ENCODE results near the gene HDAC9. TPM values are rescaled to one million over a fixed set of nuclear protein-coding genes. Genes with fewer than 3 reads are reported as not detected.

The HDAC9 gene
- total RNA-seq, 1 experiment from 2014 or later, result 17.1 TPM

- no peaks in the 10 kb centered on the region; the same call in 1 of the 2 replicates for H3K9me3 ChIP-seq (ENCODE audit: control insufficient read depth, insufficient read depth, low read depth, low read length)
- DNase-seq (ENCODE audit: low read depth, low spot score), result no peak
- peak; percentile 87 for ATAC-seq
- in situ Hi-C loops (cut with HindIII; ENCODE audit: low pct_unique_long_range_greater_than_20kb, low sequenced_read_pairs) (no loop called here), intact Hi-C loops (cut with micrococcal nuclease; ENCODE audit: unreplicated experiment) (loop anchor here (2.0 kb wide), 1 partner anchor 218 kb away; no protein-coding TSS in a partner anchor)
- POLR2A ChIA-PET, result no interaction called here
- H3K36me3 ChIP-seq (ENCODE audit: control insufficient read depth, insufficient read depth, low read length), result no peaks in the 10 kb centered on the region
- peak overlapping the region; percentile 64 for H3K27ac ChIP-seq (ENCODE audit: low read length)
- H3K4me1 ChIP-seq (ENCODE audit: control insufficient read depth, insufficient read depth, low read length), result peaks cover 6% of the 10 kb centered on the region
- no peaks in the 10 kb centered on the region for H3K27me3 ChIP-seq (ENCODE audit: control insufficient read depth, insufficient read depth, low read length)
- no TSS peak for BruUV-seq (replicated peaks)
- CTCF ChIA-PET, result interaction anchor here (0.6 to 2.8 kb wide), 10 partner anchors 34 to 1720 kb away, joined by 3 to 43 read pairs (median 4); no protein-coding TSS in a partner anchor
- TF ChIP-seq CTCF (IDR thresholded peaks at IDR 0.05), result peak; percentile 73; the same call in 1 of the 2 replicates
- no peak for TF ChIP-seq SIN3A (IDR thresholded peaks at IDR 0.05; ENCODE audit: borderline replicate concordance, insufficient read depth, low read depth, low read length)
- no peak for TF ChIP-seq POLR2AphosphoS5 (IDR thresholded peaks at IDR 0.05; ENCODE audit: low read depth, low read length)
- TF ChIP-seq REST (IDR thresholded peaks at IDR 0.05; ENCODE audit: insufficient read depth in 1 of 2, low read depth in 2 of 2, low read length in 1 of 2), result no peak
- TF ChIP-seq TCF7L2 (IDR thresholded peaks at IDR 0.05; ENCODE audit: low read depth, low read length), result no peak
- H3K4me3 ChIP-seq (ENCODE audit: low read depth in 2 of 2, low read length in 2 of 2), result no peak overlapping the region
Measured at GRCh38 chr7:18570890-18571478, 75.4 kb downstream of the HDAC9 start.

DNA sequence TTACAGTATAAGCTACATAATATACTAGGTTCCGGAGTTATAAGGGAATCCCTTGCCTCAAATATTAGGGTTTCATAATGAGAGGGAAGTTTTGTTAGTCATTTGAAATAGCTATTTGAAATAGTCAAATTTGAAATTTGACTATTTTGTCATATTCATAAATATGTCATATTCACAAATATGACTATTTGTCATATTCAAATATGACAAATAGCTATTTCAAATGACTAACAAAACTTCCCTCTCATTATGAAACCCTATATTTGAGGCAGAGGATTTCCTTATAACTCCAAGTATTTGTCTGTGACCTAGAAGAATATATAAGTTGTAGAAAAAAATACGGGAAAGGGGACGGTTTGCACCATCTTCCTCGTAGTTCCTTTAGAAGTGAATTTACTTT is 76.6 kb downstream of the HDAC9 start:
- H3K4me1 ChIP-seq (ENCODE audit: control insufficient read depth, insufficient read depth, low read length), result peaks cover 6% of the 10 kb centered on the region
- CTCF ChIA-PET, result interaction anchor here (1.3 to 2.8 kb wide), 2 partner anchors 58 to 220 kb away, joined by 3 to 43 read pairs; no protein-coding TSS in a partner anchor
- H3K36me3 ChIP-seq (ENCODE audit: control insufficient read depth, insufficient read depth, low read length), result no peaks in the 10 kb centered on the region
- H3K4me3 ChIP-seq (ENCODE audit: low read depth in 2 of 2, low read length in 2 of 2), result no peak overlapping the region
- POLR2A ChIA-PET, result interaction anchor here (0.7 kb wide), 1 partner anchor 126 kb away, joined by 6 read pairs; no protein-coding TSS in a partner anchor
- in situ Hi-C loops (cut with HindIII; ENCODE audit: low pct_unique_long_range_greater_than_20kb, low sequenced_read_pairs), result no loop called here
- H3K27me3 ChIP-seq (ENCODE audit: control insufficient read depth, insufficient read depth, low read length), result no peaks in the 10 kb centered on the region
- no peak for ATAC-seq
- intact Hi-C loops (cut with micrococcal nuclease; ENCODE audit: unreplicated experiment), result no loop called here
- no TSS peak for BruUV-seq (replicated peaks)
- H3K27ac ChIP-seq (ENCODE audit: low read length), result no peak overlapping the region
- no peaks in the 10 kb centered on the region; the same call in 1 of the 2 replicates for H3K9me3 ChIP-seq (ENCODE audit: control insufficient read depth, insufficient read depth, low read depth, low read length)
- TF ChIP-seq TCF7L2 (IDR thresholded peaks at IDR 0.05; ENCODE audit: low read depth, low read length), result no peak
- no peak for TF ChIP-seq CTCF (IDR thresholded peaks at IDR 0.05)
- no peak for TF ChIP-seq REST (IDR thresholded peaks at IDR 0.05; ENCODE audit: insufficient read depth in 1 of 2, low read depth in 2 of 2, low read length in 1 of 2)
- TF ChIP-seq SIN3A (IDR thresholded peaks at IDR 0.05; ENCODE audit: borderline replicate concordance, insufficient read depth, low read depth, low read length), result no peak
- no peak for TF ChIP-seq POLR2AphosphoS5 (IDR thresholded peaks at IDR 0.05; ENCODE audit: low read depth, low read length)
- no peak for DNase-seq (ENCODE audit: low read depth, low spot score)
